Sigmoid colon (tissue), 7 donors: Measurements from ENCODE around the gene HIVEP3. TPM values are rescaled to one million over a fixed set of nuclear protein-coding genes. Genes with fewer than 3 reads are reported as not detected.

Experiments used
- DNase-seq: peaks from one replicate; pipeline ENCODE4 v3.0.0-alpha.2; 2019
- H3K27ac ChIP-seq, 4 donors: fragments of 200-600 bp; sonication (generic); one replicate each; pipeline ENCODE4 v1.5.1; 2016 to 2019; ENCODE audit warnings: mild to moderate bottlenecking in 1 of 4
- H3K27me3 ChIP-seq, 3 donors: fragments of 200-600 bp; sonication (generic); one replicate each; pipeline ENCODE4 v1.5.1; 2019; ENCODE audit warnings: mild to moderate bottlenecking in 1 of 3
- H3K36me3 ChIP-seq, 4 donors: fragments of 200-600 bp; sonication (generic); one replicate each; pipeline ENCODE4 v1.5.1; 2016 to 2019
- H3K4me1 ChIP-seq, 4 donors: fragments of 200-600 bp; sonication (generic); one replicate each; pipeline ENCODE4 v1.5.1; 2017 to 2019
- H3K4me3 ChIP-seq, 4 donors: fragments of 200-600 bp; sonication (generic); one replicate each; pipeline ENCODE4 v1.5.1; 2017 to 2019; ENCODE audit warnings: mild to moderate bottlenecking in 2 of 4, moderate library complexity in 1 of 4
- H3K9me3 ChIP-seq, 4 donors: fragments of 200-600 bp in 3 of 4; sonication (generic) in 3 of 4; one replicate each; pipeline versions ENCODE4 v1.5.1 to v1.6.1; 2013 to 2019
- EP300 ChIP-seq, 4 donors: sonication (generic); formaldehyde crosslinking; IDR thresholded peaks; one replicate each; pipeline ENCODE4 v1.6.1; 2017; ENCODE audit warnings: antibody characterized with exemption in 4 of 4
- POLR2A ChIP-seq, 2 donors: fragments of 450-650 bp; IDR thresholded peaks; one replicate each; pipeline ENCODE4 v1.6.1; 2016; ENCODE audit warnings: antibody characterized with exemption in 2 of 2, mild to moderate bottlenecking in 2 of 2, moderate library complexity in 2 of 2
- POLR2AphosphoS5 ChIP-seq, 4 donors: sonication (generic); formaldehyde crosslinking; IDR thresholded peaks; one replicate each; pipeline ENCODE4 v1.6.1; 2017; ENCODE audit warnings: antibody characterized with exemption in 4 of 4
- WGBS, 2 donors: extraction: QIAGEN DNeasy Blood & Tissue Kit; methylation state at CpG; one replicate each; pipeline ENCODE4 v1.1.7; 2013; 5-methylcytosine and 5-hydroxymethylcytosine counted together
- intact Hi-C: fragments of 100-400 bp; cut with DNase I; formaldehyde crosslinking; loops from one replicate; pipeline ENCODE4 v1.15.1; 2023
- polyA plus RNA-seq, 3 donors: library from polyadenylated mRNA; stranded (reverse); fragments of 200-250 nt; gene quantifications; one replicate each; pipeline ENCODE4 v1.2.3, GENCODE V29; 2013
- total RNA-seq, 4 donors: library from RNA; depleted of rRNA; stranded (reverse); fragments of >200 nt; gene quantifications; one replicate each; pipeline ENCODE4 v1.1.0, GENCODE V29; 2016
- TF ChIP-seq, protein P1 (sequence below), 4 experiments: fragments of 450-650 bp in 3 of 4; fragments of 200-600 bp in 1 of 4; IDR thresholded peaks; one replicate each; pipeline ENCODE4 v1.5.1; 2016 to 2019; ENCODE audit warnings: antibody characterized with exemption in 4 of 4, mild to moderate bottlenecking in 3 of 4, moderate library complexity in 2 of 4
- donor health status: healthy with polysubstance abuse.
- donor health status: Bipolar disorder and iron deficiency.
- donor health status: healthy.

HIVEP3 gene
- total and polyA plus RNA-seq, 7 donors, result 1.4 to 7.8 (median 3.2) TPM

DNA sequence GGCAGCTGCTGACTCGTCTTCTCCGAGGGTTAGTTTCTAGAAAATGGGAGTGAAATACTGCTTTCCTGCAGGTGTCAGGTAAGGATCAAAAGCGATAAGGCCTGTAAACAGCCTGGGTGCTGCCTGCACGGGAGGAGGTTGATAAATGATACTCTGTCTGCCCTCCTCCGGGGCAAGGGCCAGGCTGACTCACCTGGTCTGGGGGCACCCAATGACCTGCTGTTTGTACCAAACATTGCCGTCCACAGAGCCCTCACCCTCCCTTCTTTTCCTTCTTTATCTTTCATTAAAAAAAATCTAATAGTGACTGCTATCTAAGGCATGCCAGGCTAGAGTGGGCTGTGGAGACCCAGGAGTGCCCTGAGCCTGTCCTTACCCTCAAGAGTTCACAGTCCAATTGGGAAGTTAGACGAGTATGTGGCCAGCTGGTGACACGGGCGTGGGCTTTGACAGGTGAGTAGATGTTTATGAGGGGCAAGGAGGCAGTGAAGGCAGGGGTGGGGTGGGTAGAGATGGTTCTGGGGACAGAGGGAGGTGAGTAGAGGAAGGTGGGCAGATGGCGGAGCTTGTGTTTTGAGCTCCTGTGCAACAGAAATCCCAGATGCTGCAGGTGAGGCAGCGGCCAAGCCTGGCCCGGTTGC lies 450.5 kb downstream of the HIVEP3 start:
- Histone ChIP-seq H3K9me3 (no peaks in the 10 kb centered on the region), H3K36me3 (no peaks in the 10 kb centered on the region), H3K27ac (no peak overlapping the region), H3K4me3 (no peak overlapping the region), H3K27me3 (no peaks in the 10 kb centered on the region), H3K4me1 (peaks cover 0 to 10% (median under 1%) of the 10 kb centered on the region in 4 donors)
- 27 to 69% methylated on average over 12 of the region's 12 CpGs for WGBS, 2 donors
- DNase-seq, result no peak
- TF ChIP-seq POLR2AphosphoS5 (IDR thresholded peaks at IDR 0.05) (no peak), EP300 (IDR thresholded peaks at IDR 0.05) (no peak), POLR2A (IDR thresholded peaks at IDR 0.05) (no peak)
- TF ChIP-seq, protein P1, sequence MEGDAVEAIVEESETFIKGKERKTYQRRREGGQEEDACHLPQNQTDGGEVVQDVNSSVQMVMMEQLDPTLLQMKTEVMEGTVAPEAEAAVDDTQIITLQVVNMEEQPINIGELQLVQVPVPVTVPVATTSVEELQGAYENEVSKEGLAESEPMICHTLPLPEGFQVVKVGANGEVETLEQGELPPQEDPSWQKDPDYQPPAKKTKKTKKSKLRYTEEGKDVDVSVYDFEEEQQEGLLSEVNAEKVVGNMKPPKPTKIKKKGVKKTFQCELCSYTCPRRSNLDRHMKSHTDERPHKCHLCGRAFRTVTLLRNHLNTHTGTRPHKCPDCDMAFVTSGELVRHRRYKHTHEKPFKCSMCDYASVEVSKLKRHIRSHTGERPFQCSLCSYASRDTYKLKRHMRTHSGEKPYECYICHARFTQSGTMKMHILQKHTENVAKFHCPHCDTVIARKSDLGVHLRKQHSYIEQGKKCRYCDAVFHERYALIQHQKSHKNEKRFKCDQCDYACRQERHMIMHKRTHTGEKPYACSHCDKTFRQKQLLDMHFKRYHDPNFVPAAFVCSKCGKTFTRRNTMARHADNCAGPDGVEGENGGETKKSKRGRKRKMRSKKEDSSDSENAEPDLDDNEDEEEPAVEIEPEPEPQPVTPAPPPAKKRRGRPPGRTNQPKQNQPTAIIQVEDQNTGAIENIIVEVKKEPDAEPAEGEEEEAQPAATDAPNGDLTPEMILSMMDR (IDR thresholded peaks at IDR 0.05), result no peak
- intact Hi-C loops, result no loop called here

DNA sequence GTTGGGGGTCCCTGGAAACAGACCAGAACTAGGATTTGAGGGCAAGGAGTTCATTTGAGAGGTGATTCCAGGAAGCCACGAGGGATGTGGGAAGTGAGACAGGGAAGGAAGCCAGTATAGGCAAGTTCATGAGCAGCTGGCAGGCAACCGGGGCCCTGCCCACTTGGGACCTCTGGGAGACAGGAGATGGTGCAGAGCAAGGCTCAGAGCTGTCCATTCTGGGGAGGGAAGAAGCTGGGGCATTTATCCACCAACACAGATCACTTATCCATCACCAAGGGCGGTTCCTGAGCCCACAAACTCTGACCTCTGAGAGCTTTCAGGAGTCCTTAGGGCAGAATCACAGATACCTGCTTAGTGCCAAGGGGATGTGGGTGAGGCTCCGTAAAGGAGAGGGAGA lies 451.0 kb downstream of the HIVEP3 start:
- DNase-seq, result no peak
- no peak overlapping the region for H3K4me3 ChIP-seq
- peaks cover 0 to 9% (median 0%) of the 10 kb centered on the region in 4 donors for H3K4me1 ChIP-seq
- no peaks in the 10 kb centered on the region for H3K27me3 ChIP-seq
- H3K27ac ChIP-seq, result no peak overlapping the region
- intact Hi-C loops, result no loop called here
- H3K36me3 ChIP-seq, result no peaks in the 10 kb centered on the region
- TF ChIP-seq, protein P1 (IDR thresholded peaks at IDR 0.05), result no peak
- no peak for TF ChIP-seq POLR2A (IDR thresholded peaks at IDR 0.05)
- no peak for TF ChIP-seq EP300 (IDR thresholded peaks at IDR 0.05)
- TF ChIP-seq POLR2AphosphoS5 (IDR thresholded peaks at IDR 0.05), result no peak
- 20 to 51% methylated on average over 4 of the region's 4 CpGs for WGBS, 2 donors
- no peaks in the 10 kb centered on the region for H3K9me3 ChIP-seq

DNA sequence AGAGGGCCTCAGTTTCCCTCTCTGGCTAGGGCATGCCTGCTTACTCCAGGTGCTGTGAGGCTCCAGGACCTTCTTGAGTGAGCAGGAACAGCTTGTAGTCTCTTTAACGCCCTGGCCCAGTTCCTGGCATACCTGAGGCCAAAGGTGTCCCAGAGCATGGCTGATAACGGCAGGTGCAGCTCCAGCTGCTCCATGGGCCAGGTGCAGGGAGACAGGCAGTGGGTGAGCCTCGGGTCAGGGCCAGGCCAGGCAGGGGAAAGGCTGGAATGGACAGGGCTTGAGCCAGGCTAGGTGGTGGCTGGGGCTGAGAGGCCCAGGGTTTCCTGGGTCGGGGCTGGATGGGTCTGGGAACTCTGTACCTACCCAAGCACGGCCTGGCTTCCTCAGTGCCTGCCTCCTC lies 452.6 kb downstream of the HIVEP3 start:
- H3K4me1 ChIP-seq, result peaks cover 0 to 18% (median 7%) of the 10 kb centered on the region in 4 donors
- WGBS, 2 donors, result 18 to 62% methylated on average over 5 of the region's 5 CpGs
- H3K36me3 ChIP-seq, result no peaks in the 10 kb centered on the region
- intact Hi-C loops, result no loop called here
- no peaks in the 10 kb centered on the region for H3K27me3 ChIP-seq
- DNase-seq, result no peak
- TF ChIP-seq EP300 (IDR thresholded peaks at IDR 0.05), result no peak
- no peak for TF ChIP-seq POLR2AphosphoS5 (IDR thresholded peaks at IDR 0.05)
- no peak for TF ChIP-seq POLR2A (IDR thresholded peaks at IDR 0.05)
- TF ChIP-seq, protein P1 (IDR thresholded peaks at IDR 0.05), result no peak
- no peaks in the 10 kb centered on the region for H3K9me3 ChIP-seq
- no peak overlapping the region for H3K27ac ChIP-seq
- no peak overlapping the region for H3K4me3 ChIP-seq

DNA sequence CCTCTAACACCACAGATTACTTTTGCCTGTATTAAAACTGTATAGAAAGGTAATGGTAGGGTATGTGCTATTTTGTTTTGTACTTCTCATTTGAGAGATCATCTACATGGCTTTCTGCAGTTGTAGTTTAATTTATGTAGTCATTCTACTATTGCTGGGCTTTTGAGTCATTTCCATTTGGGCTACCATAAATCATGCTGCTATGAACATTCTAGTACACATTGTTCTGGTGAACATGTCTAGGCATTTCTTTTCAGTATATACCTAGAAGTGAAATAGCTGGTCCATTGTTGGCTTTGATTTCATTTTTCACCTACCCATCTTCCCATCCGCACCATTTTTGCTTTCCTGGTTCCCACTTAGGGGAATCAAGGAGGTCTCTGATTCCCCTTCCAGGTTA lies 453.0 kb downstream of the HIVEP3 start:
- H3K4me3 ChIP-seq, result no peak overlapping the region
- H3K27me3 ChIP-seq, result no peaks in the 10 kb centered on the region
- intact Hi-C loops, result no loop called here
- H3K9me3 ChIP-seq, result no peaks in the 10 kb centered on the region
- peak in 2 of 4 donors; percentile 31 to 37 for TF ChIP-seq POLR2AphosphoS5 (IDR thresholded peaks at IDR 0.05)
- TF ChIP-seq, protein P1 (IDR thresholded peaks at IDR 0.05), result no peak
- no peaks in the 10 kb centered on the region for H3K36me3 ChIP-seq
- WGBS, 2 donors, result 84 to 95% methylated on average over 1 of the region's 1 CpG
- H3K4me1 ChIP-seq, result peaks cover 0 to 18% (median 7%) of the 10 kb centered on the region in 4 donors
- DNase-seq, result no peak
- no peak overlapping the region for H3K27ac ChIP-seq

DNA sequence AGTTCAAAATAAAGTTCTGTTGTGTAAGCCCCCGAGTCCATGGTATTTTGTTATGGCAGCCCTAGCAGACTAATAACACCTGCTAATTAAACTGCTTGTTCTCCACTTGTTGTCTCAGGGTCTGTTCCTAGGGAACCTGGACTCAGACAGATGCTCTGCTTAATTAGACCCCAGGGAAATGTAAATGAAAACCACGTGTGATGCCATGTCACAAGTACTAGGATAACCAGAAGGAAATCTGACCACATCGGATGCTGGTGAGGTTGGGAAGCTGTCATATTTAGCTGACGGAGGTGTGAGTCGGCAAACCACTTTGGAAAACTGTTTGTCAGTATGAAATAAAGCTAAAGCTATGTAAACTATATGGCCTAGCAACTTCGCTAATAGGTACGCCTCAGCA lies 453.8 kb downstream of the HIVEP3 start:
- Histone ChIP-seq H3K27me3 (no peaks in the 10 kb centered on the region), H3K36me3 (no peaks in the 10 kb centered on the region), H3K27ac (no peak overlapping the region), H3K4me1 (peaks cover 0 to 18% (median 7%) of the 10 kb centered on the region in 4 donors), H3K9me3 (no peaks in the 10 kb centered on the region), H3K4me3 (no peak overlapping the region)
- TF ChIP-seq POLR2AphosphoS5 (IDR thresholded peaks at IDR 0.05) (no peak), EP300 (IDR thresholded peaks at IDR 0.05) (no peak), POLR2A (IDR thresholded peaks at IDR 0.05) (no peak)
- TF ChIP-seq, protein P1 (IDR thresholded peaks at IDR 0.05), result no peak
- 89 to 92% methylated on average over 7 of the region's 7 CpGs for WGBS, 2 donors
- no peak for DNase-seq
- intact Hi-C loops, result no loop called here
